H7 (cell line): Measurements from ENCODE around the gene ACER3. TPM values are rescaled to one million over a fixed set of nuclear protein-coding genes. Genes with fewer than 3 reads are reported as not detected.
"Not testable (repeated sequence)": the region's sequence is repeated elsewhere in the genome, so short reads cannot be mapped to it uniquely, and the experiment has no call there.

Source experiments
- DNase-seq: peaks from one replicate; pipeline ENCODE4 v3.0.0; 2012
- H3K27me3 ChIP-seq: 2 replicates; pipeline ENCODE4 v1.6.0; 2011; ENCODE audit warnings: mild to moderate bottlenecking, low read length; ENCODE audit not compliant: control insufficient read depth, insufficient read depth
- H3K36me3 ChIP-seq: replicated peaks from 2 replicates; pipeline ENCODE4 v1.5.1; 2011; ENCODE audit warnings: low read length; ENCODE audit not compliant: control insufficient read depth, insufficient read depth
- H3K4me3 ChIP-seq: 2 replicates; pipeline ENCODE4 v1.5.1; 2011; ENCODE audit warnings: low read depth, mild to moderate bottlenecking, control low read depth, low read length, moderate library complexity; ENCODE audit not compliant: insufficient read depth
- total RNA-seq: library from RNA; depleted of rRNA; stranded (reverse); fragments of >200 nt; shearing (Covaris generic); gene quantifications from 2 replicates; pipeline ENCODE4 v1.2.3, GENCODE V29; 2014

Gene ACER3
- total RNA-seq, 1 experiment from 2014 or later: 6.3 TPM

- Histone ChIP-seq H3K36me3 (no peaks in the 10 kb centered on the region), H3K4me3 (no peak overlapping the region), H3K27me3 (no peaks in the 10 kb centered on the region; the same call in 1 of the 2 replicates)
- DNase-seq: no peak
Measured at GRCh38 chr11:77059806-77060205, 199.1 kb downstream of the ACER3 start.

- Histone ChIP-seq H3K4me3 (no peak overlapping the region), H3K27me3 (peaks cover 1% of the 10 kb centered on the region; the same call in 1 of the 2 replicates), H3K36me3 (no peaks in the 10 kb centered on the region)
- DNase-seq: no peak
Measured at GRCh38 chr11:77060234-77060633, 199.5 kb downstream of the ACER3 start.

DNA sequence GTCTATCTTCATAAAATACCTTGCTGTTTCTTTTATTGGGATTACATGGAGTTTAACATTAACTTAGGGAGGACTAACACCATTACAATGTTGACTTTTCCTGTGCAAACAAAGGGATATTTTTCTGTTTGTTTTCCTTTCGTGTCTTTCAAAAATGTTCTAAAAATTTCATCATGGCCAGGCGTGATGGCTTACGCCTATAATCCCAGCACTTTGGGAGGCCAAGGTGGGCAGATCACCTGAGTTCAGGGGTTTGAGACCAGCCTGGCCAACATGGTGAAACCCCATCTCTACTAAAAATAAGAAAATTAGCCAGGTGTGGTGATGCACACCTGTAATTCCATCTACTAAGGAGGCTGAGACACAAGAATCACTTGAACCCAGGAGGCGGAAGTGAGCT, 200.5 kb downstream of the ACER3 start:
- not testable (repeated sequence) for DNase-seq, H3K4me3 ChIP-seq, H3K36me3 ChIP-seq, H3K27me3 ChIP-seq

DNA sequence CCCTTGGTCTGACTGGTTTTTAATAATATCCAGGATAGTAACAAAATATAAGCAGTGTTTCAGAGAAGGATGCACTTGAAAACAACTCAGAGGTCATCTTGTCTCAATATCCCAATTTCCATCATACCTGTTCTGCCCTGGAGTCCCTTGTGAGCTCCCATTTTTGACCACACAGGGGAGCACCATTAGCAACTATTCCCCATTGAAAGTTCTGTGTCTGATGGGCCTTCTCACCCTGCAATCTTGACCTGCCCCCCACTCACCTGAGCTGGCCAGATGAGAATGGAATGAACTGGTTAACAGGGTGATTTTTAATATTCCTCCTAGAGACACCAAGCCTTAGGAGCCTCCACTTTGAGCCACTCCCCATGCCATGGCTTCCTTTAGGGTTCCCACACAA, 202.2 kb downstream of the ACER3 start:
- Histone ChIP-seq H3K27me3 (peaks cover 4% of the 10 kb centered on the region; the same call in 1 of the 2 replicates), H3K4me3 (no peak overlapping the region), H3K36me3 (no peaks in the 10 kb centered on the region)
- DNase-seq: peak; percentile 67

DNA sequence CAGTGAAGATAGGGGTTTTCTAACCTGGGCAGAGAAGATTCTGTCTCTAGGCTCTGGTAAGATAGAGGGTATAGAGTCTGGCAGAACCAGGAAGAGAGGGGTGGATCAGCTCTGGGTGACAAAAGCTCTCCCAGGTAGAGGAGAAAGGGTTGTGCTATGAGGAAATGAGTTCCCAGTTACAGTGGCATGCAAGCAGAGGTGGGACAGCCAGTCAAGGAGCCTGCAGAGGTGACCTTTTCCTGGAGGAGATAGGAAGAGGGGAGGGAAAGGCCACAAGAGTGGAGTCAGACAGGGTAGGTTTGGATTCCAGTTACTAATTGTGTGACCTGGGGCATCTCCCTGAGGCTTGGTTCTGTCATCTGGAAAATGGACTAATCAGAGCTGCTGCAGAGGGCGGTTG, 202.7 kb downstream of the ACER3 start:
- no peaks in the 10 kb centered on the region for H3K36me3 ChIP-seq
- DNase-seq: no peak
- H3K27me3 ChIP-seq: peaks cover 4% of the 10 kb centered on the region; the same call in 1 of the 2 replicates
- H3K4me3 ChIP-seq: no peak overlapping the region

DNA sequence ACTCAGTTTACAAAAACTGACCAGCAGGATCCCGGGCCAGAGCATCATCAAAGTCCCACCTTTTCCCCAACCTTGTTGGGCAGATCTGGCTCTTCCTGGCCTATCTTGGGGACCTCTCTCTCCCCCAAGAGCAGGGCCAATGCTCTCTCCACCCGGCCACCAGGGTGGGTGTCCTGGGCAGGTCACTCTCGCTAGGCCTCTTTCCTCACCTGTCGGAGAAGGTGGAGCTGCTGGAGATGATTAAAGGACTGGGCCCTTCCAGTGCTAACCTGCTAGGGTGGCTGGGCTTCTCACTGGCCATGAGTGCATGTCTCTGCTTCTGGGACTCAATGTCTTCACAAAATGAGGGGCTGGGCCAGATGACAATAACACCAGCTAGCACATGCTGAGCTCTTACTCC, 203.1 kb downstream of the ACER3 start:
- no peak for DNase-seq
- Histone ChIP-seq H3K36me3 (no peaks in the 10 kb centered on the region), H3K4me3 (no peak overlapping the region), H3K27me3 (peaks cover 4% of the 10 kb centered on the region; the same call in 1 of the 2 replicates)

GRCh38 chr11:77064648-77065217, 204.0 kb downstream of the ACER3 start:
- Histone ChIP-seq H3K36me3 (no peaks in the 10 kb centered on the region), H3K27me3 (peaks cover 4% of the 10 kb centered on the region; the same call in 1 of the 2 replicates), H3K4me3 (no peak overlapping the region)
- DNase-seq: no peak

DNA sequence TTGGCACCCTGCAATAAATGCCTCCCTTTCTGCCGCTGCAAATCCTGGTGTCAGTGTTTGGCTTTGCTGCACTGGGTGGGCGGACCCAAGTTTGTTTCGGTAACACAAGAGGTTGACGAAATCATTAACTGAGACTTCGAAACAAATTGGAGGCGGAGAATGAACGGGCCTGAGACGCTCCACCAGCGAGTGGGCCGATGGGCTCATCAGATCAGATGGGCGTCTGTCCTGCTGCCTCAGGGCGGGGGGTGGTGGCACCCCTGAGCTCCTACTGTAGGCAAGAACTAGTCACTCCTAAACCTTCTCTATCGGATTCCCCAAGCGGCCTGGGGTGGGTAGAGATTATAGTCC, 205.1 kb downstream of the ACER3 start:
- H3K27me3 ChIP-seq: peaks cover 4% of the 10 kb centered on the region; the same call in 1 of the 2 replicates
- no peak for DNase-seq

GRCh38 chr11:77066229-77067042, 205.7 kb downstream of the ACER3 start, which contains the start of gene CAPN5:
Gene CAPN5 (plus strand): TSS chr11:77066971. CDS start chr11:77084887, 17,916 bp downstream.
- Histone ChIP-seq H3K27me3 (peaks cover 4% of the 10 kb centered on the region; the same call in 1 of the 2 replicates), H3K36me3 (no peaks in the 10 kb centered on the region), H3K4me3 (peak within 1 kb of the TSS; percentile 61)
- DNase-seq: peak; percentile 100

More for the DNA sequence above, 205.1 kb downstream of the ACER3 start:
- Histone ChIP-seq H3K36me3 (no peaks in the 10 kb centered on the region), H3K4me3 (peak overlapping the region; percentile 61)

GRCh38 chr11:77067861-77068443, 207.2 kb downstream of the ACER3 start:
- DNase-seq: peak; percentile 44
- peaks cover 4% of the 10 kb centered on the region; the same call in 1 of the 2 replicates for H3K27me3 ChIP-seq
- peak overlapping the region; percentile 58 for H3K4me3 ChIP-seq
- no peaks in the 10 kb centered on the region for H3K36me3 ChIP-seq

DNA sequence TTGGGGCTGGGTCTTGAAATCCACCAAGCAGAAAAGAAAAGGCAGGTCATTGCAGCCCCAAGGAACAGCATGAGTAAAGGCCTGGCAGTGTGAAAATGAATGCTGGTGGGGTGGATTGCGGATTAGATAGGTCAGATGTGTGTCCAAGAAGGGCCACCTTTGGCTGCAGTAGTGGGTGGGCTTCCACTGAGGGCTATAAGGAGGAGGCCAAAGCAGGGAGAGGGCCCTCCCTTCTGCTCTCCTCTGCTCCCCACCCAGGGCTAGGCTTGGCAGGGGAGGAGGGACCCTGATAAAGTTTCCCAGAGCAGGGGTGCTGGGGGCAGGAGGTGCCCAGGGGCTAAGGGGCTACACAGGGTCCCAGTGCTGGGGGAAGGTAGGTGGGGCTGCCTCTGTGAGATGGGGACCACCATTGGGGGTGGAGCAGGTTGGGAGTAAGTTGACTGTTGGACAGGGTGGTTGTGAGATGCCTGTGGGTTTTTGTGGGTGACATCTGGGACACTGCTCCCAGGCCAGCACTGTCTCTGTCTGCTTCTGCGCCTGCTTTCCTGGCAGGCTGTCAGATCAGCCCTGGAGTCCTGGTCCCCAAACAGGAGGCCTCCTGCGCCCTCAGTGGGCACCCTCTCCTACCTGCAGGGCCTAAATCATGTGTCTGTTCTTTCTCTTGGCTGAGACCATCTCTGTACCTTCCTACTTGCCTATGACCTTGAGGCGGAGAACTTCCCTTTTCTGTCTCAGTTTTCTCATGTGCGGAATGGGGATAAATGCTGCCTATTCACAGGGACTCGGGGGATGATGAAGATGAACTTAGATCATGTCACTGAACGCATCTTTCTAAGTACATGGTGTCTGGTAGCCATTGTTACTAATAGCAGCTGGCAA, 208.0 kb downstream of the ACER3 start:
- no peaks in the 10 kb centered on the region for H3K36me3 ChIP-seq
- DNase-seq: peak; percentile 28
- peaks cover 4% of the 10 kb centered on the region; the same call in 1 of the 2 replicates for H3K27me3 ChIP-seq
- no peak overlapping the region for H3K4me3 ChIP-seq

- peaks cover 4% of the 10 kb centered on the region; the same call in 1 of the 2 replicates for H3K27me3 ChIP-seq
- H3K36me3 ChIP-seq: no peaks in the 10 kb centered on the region
- peak; percentile 47 for DNase-seq
- H3K4me3 ChIP-seq: no peak overlapping the region
Measured at GRCh38 chr11:77069336-77069968, 208.7 kb downstream of the ACER3 start.

DNA sequence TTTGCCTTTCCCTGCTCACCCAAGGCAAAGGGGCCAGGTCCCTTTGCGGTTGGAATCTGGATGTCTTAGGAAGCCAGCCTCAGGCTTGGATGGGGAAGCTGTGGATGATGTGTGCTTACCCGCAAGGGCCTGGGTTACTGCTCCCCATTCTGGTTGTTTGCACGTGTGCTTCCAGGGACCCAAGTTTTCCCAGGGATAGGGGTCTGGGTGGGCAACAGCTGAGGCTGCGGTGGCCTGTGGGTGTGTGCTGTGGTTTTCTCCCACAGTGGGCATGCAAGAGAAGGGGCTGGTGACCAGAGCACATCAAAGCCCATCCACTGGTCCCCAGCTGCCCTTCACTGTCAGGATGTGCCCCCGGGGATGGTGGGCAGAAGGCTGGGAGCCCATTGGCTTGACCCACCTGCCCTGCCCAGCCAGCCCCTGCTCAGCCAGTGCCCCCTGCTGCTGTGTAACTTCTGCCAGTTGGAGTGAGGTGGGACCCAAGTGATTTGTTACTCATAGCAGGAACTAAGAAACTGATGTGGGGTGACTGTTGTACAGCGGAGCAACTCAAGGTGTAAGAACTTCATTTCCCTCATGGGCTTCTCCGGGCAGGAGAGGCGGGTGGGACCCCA, 209.4 kb downstream of the ACER3 start:
- peak; percentile 33 for DNase-seq
- H3K27me3 ChIP-seq: peaks cover 4% of the 10 kb centered on the region; the same call in 1 of the 2 replicates
- no peaks in the 10 kb centered on the region for H3K36me3 ChIP-seq
- H3K4me3 ChIP-seq: no peak overlapping the region
